Keratinocyte (primary cell): Measurements from ENCODE around the gene ASPSCR1.

ENCODE experiments used
- EZH2 ChIP-seq: IDR thresholded peaks from one replicate; pipeline ENCODE4 v1.6.1; 2012; ENCODE audit warnings: inconsistent platforms, mild to moderate bottlenecking, low read length, moderate library complexity
- TF ChIP-seq, protein P1 (sequence below), 3 experiments: IDR thresholded peaks in 1 of 3; conservative IDR thresholded peaks in 1 of 3; optimal IDR thresholded peaks in 1 of 3; 2 replicates in 2 of 3; 3 replicates in 1 of 3; pipeline versions ENCODE3 to v1.5.1; 2011; ENCODE audit warnings: low read length in 3 of 3, mild to moderate bottlenecking in 3 of 3, moderate library complexity in 2 of 3, control low read depth in 1 of 3, inconsistent platforms in 1 of 3; ENCODE audit not compliant: insufficient read depth in 2 of 3; ENCODE audit errors: extremely low read depth in 1 of 3

GRCh38 chr17:82010575-82011525 is 33.4 kb downstream of the ASPSCR1 start:
- TF ChIP-seq, protein P1, sequence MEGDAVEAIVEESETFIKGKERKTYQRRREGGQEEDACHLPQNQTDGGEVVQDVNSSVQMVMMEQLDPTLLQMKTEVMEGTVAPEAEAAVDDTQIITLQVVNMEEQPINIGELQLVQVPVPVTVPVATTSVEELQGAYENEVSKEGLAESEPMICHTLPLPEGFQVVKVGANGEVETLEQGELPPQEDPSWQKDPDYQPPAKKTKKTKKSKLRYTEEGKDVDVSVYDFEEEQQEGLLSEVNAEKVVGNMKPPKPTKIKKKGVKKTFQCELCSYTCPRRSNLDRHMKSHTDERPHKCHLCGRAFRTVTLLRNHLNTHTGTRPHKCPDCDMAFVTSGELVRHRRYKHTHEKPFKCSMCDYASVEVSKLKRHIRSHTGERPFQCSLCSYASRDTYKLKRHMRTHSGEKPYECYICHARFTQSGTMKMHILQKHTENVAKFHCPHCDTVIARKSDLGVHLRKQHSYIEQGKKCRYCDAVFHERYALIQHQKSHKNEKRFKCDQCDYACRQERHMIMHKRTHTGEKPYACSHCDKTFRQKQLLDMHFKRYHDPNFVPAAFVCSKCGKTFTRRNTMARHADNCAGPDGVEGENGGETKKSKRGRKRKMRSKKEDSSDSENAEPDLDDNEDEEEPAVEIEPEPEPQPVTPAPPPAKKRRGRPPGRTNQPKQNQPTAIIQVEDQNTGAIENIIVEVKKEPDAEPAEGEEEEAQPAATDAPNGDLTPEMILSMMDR (optimal IDR thresholded peaks at IDR 0.05 in 1 of 3, IDR thresholded peaks at IDR 0.05 in 1 of 3, conservative IDR thresholded peaks at IDR 0.05 in 1 of 3; ENCODE audit: extremely low read depth in 1 of 3, insufficient read depth in 2 of 3, low read length in 3 of 3), result no peak
- TF ChIP-seq EZH2, result no peak
